Ureter (tissue), 1 donor: ENCODE data around the gene NRIP3. TPM values are rescaled to one million over a fixed set of nuclear protein-coding genes. Genes with fewer than 3 reads are reported as not detected.
"Not testable (repeated sequence)": the region's sequence is repeated elsewhere in the genome, so short reads cannot be mapped to it uniquely, and the experiment has no call there.

Source experiments
- DNase-seq: peaks from one replicate; pipeline ENCODE4 v3.0.0-alpha.2; 2020; ENCODE audit warnings: low spot score
- total RNA-seq: library from RNA; stranded (reverse); gene quantifications from one replicate; pipeline ENCODE4 v1.2.4, GENCODE V29; 2023
- donor health status: DM: yes; HTN: yes; CAD: no.

NRIP3 gene
- total RNA-seq, 1 donor from 2014 or later, result 2.4 TPM

- DNase-seq, result no peak
Observed at GRCh38 chr11:9016916-9017642, 13.3 kb upstream of the NRIP3 start.

GRCh38 chr11:9015677-9016076, 11.9 kb upstream of the NRIP3 start:
- DNase-seq, result peak; percentile 77

DNA sequence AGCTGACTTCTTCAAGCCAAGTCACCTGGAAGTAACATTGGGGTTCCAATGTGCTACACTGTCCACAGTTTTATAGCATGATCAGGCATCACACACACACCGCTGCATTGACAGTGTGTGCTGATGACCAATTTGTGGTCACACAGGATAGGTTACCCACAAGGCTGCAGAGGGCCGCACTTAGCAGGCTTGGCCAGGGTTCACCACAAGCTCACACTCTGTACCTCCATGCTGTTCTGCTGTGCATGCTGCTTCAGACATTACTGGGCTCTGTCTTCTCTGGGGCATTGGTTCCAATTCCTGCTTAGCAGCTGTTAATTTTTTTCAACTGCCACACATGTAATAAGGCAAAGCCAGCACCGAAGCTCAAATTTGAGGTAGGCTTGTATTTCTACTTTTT, 11.0 kb upstream of the NRIP3 start:
- no peak for DNase-seq

GRCh38 chr11:9013373-9013772, 9.6 kb upstream of the NRIP3 start:
- DNase-seq, result no peak

DNA sequence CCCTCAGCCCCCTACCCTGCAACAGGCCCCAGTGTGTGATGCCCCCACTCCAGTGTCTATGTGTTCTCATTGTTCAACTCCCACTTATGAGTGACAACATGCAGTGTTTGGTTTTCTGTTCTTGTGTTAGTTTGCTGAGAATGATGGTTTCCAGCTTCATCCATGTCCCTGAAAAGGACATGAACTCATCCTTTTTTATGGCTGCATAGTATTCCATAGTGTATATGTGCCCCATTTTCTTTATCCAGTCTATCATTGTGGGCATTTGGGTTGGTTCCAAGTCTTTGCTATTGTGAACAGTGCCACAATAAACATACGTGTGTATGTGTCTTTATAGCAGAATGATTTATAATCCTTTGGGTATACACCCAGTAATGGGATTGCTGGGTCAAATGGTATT, 5.7 kb upstream of the NRIP3 start:
- not testable (repeated sequence) for DNase-seq

- DNase-seq, result no peak
Observed at GRCh38 chr11:9008661-9009060, 4.9 kb upstream of the NRIP3 start.

GRCh38 chr11:9008011-9008550, 4.3 kb upstream of the NRIP3 start:
- DNase-seq, result no peak

DNA sequence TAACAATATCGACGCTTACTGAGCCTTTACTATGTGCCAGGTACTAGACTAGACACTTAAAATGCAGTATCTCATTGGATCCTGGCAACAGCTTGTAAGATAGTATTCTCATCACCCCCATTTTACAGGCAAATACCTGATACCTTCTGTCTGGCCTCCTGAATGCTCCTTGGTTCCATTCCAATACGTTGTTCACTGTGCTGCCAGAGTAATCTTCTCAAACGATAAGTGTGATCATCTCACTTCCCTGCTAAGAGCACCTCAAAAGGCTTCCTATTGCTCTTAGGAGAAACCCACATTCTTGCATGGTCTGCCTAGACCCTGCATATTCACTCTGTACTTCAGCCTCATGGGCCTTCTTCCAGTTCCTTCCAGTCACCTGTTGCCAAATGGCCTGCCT, 1.3 kb upstream of the NRIP3 start:
- no peak for DNase-seq

GRCh38 chr11:9004183-9004926, 554 bp upstream of the NRIP3 start:
- DNase-seq, result no peak

DNA sequence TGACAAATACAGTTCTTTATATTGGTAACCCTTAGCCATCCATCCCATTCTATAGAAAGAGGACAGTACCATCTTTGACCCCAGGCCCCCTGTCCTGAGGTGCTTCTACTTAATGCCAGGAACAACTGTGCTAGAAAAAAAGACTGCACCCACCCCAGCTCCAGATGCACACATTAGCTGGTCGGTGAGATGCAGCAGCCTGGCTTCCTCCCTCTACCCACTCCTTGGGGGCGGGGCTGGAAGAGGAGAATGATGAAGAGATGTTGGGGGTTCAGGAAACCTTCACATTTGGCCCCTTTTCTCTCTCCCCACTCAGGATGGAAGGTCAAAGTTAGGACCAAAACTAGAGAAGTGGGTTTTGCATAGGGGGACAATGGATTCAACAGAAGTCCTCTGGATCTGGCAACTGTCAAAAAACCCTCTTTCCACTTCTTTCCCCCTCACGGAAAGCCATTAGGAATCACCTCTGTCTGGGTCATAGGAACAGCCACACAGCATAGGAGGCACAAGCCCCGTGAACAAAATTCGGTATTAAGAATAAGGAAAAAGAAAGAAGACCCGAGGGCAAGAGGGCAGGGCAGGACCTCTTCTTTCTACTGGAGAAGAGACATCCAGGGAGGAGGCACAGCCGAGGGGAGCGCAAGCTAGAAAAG, 755 bp downstream of the NRIP3 start:
- DNase-seq, result no peak

- DNase-seq, result no peak
Observed at GRCh38 chr11:9001736-9002135, 2.1 kb downstream of the NRIP3 start.

- DNase-seq, result no peak
Observed at GRCh38 chr11:8998017-8998416, 5.8 kb downstream of the NRIP3 start.

- no peak for DNase-seq
Observed at GRCh38 chr11:8997451-8997850, 6.3 kb downstream of the NRIP3 start.

DNA sequence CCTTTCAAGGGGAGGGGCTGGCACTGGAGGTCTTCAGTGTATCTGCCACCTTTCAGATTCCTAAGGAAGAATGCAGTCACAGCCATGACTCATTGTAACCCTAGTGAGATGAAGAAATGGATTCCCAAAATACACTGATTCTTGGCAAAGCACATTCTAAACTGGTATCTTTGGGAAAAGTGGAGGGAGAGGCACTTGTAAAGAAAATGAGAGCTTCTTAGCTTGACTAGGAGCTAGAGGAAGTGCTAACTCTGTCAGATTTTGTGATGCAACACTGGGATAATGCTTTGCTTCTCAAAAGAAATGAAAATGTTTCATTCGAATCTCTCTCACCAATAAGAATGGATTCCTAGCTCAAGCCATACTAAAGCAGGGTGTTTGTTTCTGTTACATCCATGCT, 14.3 kb downstream of the NRIP3 start:
- no peak for DNase-seq

GRCh38 chr11:8988329-8989234, 15.2 kb downstream of the NRIP3 start:
- no peak for DNase-seq

DNA sequence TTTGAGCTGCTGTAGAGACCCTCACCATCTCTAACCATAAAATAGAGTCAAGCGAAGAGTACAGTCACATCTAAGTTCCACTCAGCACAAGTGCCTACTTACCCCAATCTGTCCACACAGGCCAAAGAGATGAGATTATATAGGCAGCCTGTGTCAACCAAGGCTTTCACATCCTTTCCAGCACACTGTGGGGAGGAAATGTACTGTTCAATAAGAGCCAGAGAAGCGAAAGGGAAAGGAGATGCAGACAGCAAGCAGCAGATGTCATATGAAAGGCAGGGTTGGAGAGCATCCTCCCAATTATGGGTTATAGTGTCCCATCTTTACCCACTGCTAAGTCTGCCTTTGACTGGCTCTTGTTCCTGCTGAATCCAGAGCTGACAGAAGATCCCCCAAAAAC, 16.4 kb downstream of the NRIP3 start:
- no peak for DNase-seq

- DNase-seq, result not testable (repeated sequence)
Observed at GRCh38 chr11:8986772-8987171, 17.0 kb downstream of the NRIP3 start.

DNA sequence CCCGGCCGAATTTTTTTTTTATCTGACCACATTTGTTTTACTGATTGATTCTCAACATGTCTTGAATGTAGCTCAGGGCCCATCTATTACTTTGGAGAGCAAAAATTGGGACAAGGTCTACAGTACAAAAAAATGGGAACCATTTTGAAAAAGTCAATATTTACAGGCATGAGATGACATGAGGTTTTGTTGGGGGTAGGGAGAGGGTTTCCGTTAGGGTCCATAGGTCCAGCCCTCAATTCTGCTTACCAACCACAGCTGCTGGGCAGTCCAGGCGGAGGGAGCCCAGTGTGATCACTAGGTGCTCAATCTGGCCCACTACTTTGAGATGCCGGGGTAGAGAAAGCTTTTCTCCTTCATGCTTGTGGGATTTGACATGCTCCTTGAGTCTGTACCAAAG, 18.3 kb downstream of the NRIP3 start:
- DNase-seq, result no peak

DNA sequence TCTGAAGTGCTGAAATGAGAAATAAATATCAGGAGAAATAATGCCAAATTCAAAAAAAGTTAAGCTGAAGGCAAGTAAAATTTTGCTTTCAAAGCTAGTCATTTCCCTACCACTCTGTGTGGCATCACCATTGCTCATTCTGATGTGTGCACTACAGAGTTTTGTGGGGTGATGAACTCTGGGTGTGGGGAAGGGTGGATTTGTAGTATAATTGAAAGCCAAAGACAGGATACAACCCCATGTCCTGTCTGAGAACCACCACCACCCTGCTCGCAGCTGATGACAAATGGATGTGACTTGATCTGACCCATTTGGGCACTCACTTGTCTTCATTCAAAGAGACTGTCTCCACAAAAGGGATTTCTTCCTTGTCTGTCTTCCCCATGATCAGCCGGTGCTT, 20.2 kb downstream of the NRIP3 start:
- DNase-seq, result no peak

DNA sequence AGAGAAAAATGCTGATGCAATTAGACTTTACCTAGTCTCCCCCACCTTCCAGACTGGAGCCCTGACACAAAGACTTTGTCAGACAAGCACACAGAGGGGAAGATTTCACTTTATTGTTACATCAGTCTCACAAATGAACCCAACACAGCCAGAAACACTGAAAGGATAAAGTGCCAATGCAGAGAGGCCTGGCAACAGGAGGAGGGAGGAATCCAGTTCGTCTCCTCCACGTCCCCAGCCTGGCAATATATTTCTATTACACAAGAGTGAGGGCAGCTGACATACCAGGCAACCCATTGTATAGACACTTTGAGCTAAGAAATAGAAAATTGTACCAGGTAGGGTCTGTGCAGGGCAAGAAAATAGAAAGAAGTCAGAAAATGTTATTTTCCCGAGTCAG, 23.3 kb downstream of the NRIP3 start:
- DNase-seq, result no peak

DNA sequence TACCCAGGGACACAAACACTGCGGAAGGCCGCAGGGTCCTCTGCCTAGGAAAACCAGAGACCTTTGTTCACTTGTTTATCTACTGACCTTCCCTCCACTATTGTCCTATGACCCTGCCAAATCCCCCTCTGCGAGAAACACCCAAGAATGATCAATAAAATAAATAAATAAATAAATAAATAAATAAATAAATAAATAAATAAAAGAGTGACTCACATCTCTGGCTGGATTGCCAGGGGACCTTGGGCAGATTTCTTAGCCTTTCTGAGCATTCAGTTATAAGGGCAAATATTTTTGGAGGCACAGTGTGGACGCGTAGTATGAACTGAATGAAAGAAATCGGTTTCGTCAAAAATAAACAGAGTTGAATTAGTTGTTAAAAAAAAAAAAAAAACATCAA, 24.4 kb downstream of the NRIP3 start:
- DNase-seq, result not testable (repeated sequence)

GRCh38 chr11:8973121-8973520, 30.7 kb downstream of the NRIP3 start:
- DNase-seq, result no peak
